HL-60 (cell line): ENCODE results near the gene LAMA1.

Experiments
- DNase-seq, 2 experiments: peaks; one replicate each; pipeline ENCODE4 v3.0.0-alpha.2; 2010 to 2020; ENCODE audit warnings: low read depth in 1 of 2, low spot score in 1 of 2
- H3K27ac ChIP-seq: fragments of 250-450 bp; sonication (Bioruptor Pico); replicated peaks from 2 replicates; pipeline ENCODE4 v1.5.1; 2020; ENCODE audit warnings: mild to moderate bottlenecking, moderate library complexity
- H3K27me3 ChIP-seq: fragments of 250-450 bp; sonication (Bioruptor Pico); 2 replicates; pipeline ENCODE4 v1.5.1; 2021; ENCODE audit warnings: mild to moderate bottlenecking, moderate library complexity; ENCODE audit not compliant: insufficient read depth, poor library complexity, severe bottlenecking
- H3K4me3 ChIP-seq: replicated peaks from 2 replicates; pipeline ENCODE4 v1.5.1; 2011; ENCODE audit warnings: mild to moderate bottlenecking, control low read depth, low read length; ENCODE audit not compliant: insufficient read depth
- CTCF ChIP-seq: IDR thresholded peaks from one replicate; pipeline ENCODE4 v1.5.1; 2011; ENCODE audit warnings: low read length, control low read depth, inconsistent platforms; ENCODE audit not compliant: insufficient read depth
- GABPA ChIP-seq: IDR thresholded peaks from 2 replicates; pipeline ENCODE4 v1.6.1; 2012; ENCODE audit warnings: low read depth
- POLR2AphosphoS5 ChIP-seq: IDR thresholded peaks from 2 replicates; pipeline ENCODE4 v1.6.1; 2012; ENCODE audit warnings: low read depth
- SPI1 ChIP-seq: IDR thresholded peaks from 2 replicates; pipeline ENCODE4 v1.6.1; 2012; ENCODE audit warnings: low read depth, mild to moderate bottlenecking, borderline replicate concordance
- TF ChIP-seq, protein P1 (sequence below): IDR thresholded peaks from 2 replicates; pipeline ENCODE4 v1.6.1; 2012; ENCODE audit warnings: low read depth; ENCODE audit not compliant: insufficient replicate concordance

Gene LAMA1

GRCh38 chr18:6943143-6943542, 174.5 kb downstream of the LAMA1 start:
- Histone ChIP-seq H3K27ac (no peak overlapping the region), H3K4me3 (no peak overlapping the region), H3K27me3 (no peaks in the 10 kb centered on the region)
- TF ChIP-seq SPI1 (no peak), POLR2AphosphoS5 (no peak), CTCF (no peak), GABPA (no peak)
- TF ChIP-seq, protein P1, sequence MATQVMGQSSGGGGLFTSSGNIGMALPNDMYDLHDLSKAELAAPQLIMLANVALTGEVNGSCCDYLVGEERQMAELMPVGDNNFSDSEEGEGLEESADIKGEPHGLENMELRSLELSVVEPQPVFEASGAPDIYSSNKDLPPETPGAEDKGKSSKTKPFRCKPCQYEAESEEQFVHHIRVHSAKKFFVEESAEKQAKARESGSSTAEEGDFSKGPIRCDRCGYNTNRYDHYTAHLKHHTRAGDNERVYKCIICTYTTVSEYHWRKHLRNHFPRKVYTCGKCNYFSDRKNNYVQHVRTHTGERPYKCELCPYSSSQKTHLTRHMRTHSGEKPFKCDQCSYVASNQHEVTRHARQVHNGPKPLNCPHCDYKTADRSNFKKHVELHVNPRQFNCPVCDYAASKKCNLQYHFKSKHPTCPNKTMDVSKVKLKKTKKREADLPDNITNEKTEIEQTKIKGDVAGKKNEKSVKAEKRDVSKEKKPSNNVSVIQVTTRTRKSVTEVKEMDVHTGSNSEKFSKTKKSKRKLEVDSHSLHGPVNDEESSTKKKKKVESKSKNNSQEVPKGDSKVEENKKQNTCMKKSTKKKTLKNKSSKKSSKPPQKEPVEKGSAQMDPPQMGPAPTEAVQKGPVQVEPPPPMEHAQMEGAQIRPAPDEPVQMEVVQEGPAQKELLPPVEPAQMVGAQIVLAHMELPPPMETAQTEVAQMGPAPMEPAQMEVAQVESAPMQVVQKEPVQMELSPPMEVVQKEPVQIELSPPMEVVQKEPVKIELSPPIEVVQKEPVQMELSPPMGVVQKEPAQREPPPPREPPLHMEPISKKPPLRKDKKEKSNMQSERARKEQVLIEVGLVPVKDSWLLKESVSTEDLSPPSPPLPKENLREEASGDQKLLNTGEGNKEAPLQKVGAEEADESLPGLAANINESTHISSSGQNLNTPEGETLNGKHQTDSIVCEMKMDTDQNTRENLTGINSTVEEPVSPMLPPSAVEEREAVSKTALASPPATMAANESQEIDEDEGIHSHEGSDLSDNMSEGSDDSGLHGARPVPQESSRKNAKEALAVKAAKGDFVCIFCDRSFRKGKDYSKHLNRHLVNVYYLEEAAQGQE: no peak
- no peak for DNase-seq

DNA sequence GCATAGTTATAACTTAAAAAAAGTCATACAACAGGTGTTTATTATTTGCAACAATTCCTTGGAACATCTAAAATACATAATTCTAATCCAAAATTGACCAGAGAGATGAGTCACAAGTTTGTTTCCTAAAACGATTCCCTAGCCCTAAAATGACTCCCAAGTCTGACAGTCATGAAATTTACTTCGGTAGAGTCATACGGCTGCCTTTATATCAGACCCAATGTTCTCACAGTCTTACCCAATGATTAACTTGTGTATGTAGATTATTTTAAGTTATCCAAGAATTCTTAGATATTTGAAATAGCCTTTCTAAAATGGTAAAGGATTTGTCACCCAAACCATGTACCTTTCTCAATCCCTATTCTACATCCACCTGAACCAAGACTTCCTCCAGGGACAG, 174.9 kb downstream of the LAMA1 start:
- Histone ChIP-seq H3K27ac (no peak overlapping the region), H3K4me3 (no peak overlapping the region), H3K27me3 (no peaks in the 10 kb centered on the region)
- DNase-seq: no peak
- TF ChIP-seq SPI1: no peak
- no peak for TF ChIP-seq POLR2AphosphoS5
- TF ChIP-seq GABPA: no peak

GRCh38 chr18:6941996-6942395, 175.6 kb downstream of the LAMA1 start:
- H3K27me3 ChIP-seq: no peaks in the 10 kb centered on the region
- H3K4me3 ChIP-seq: no peak overlapping the region
- no peak for DNase-seq
- H3K27ac ChIP-seq: no peak overlapping the region
- TF ChIP-seq CTCF (no peak), SPI1 (no peak), POLR2AphosphoS5 (no peak), GABPA (no peak)
- TF ChIP-seq, protein P1: no peak

DNA sequence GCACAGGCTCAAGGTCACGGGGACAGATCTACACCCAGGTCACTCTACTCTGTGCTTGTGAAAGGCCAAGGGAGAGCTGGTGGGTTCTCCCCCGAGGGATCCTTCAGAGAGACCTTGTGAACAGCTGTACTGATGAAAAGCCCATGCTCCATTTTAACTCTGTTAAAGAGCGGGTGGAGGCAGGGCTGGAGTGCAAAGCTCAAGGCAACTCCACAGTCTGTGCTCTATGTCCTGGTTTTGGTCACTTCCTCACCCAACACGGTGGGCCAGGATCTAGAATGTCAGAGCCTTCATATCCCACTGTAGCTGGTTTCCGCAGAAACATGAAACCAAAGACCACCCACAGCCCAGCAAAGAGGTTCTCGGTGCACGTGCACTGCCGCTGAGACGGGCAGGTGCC, 177.1 kb downstream of the LAMA1 start:
- TF ChIP-seq, protein P1: no peak
- TF ChIP-seq POLR2AphosphoS5 (no peak), SPI1 (no peak), CTCF (no peak), GABPA (no peak)
- DNase-seq: no peak

More for the DNA sequence above, 177.1 kb downstream of the LAMA1 start:
- H3K27me3 ChIP-seq: no peaks in the 10 kb centered on the region
- H3K4me3 ChIP-seq: no peak overlapping the region
- H3K27ac ChIP-seq: no peak overlapping the region
